H1 (cell line): Measurements from ENCODE around the gene IFNL2. TPM values are rescaled to one million over a fixed set of nuclear protein-coding genes. Genes with fewer than 3 reads are reported as not detected.
A peak's percentile ranks its signal among the peaks of the same experiment; 100 is the strongest.

Experiments used
- CTCF ChIA-PET: fragments of 300-600 bp; sonication (Branson Sonifier 250); formaldehyde crosslinking; loops from one replicate; lab custom pipeline; 2021; ENCODE audit not compliant: partially characterized antibody; lab: Charles Lee
- POLR2A ChIA-PET: fragments of 300-600 bp; sonication (Branson Sonifier 250); formaldehyde crosslinking; loops from one replicate; lab custom pipeline; 2021; ENCODE audit warnings: inconsistent platforms; ENCODE audit not compliant: partially characterized antibody; lab: Charles Lee
- DNase-seq, 2 experiments: peaks; one replicate each; pipeline versions ENCODE4 v3.0.0 to v3.0.0-alpha.2; 2010 to 2022; ENCODE audit warnings: low spot score in 2 of 2, low read depth in 1 of 2, mixed read lengths in 1 of 2
- FAIRE-seq: peaks from 2 replicates; lab custom pipeline; 2011; peaks lifted over from hg19 to GRCh38; lab: Jason Lieb, UNC
- H2AFZ ChIP-seq: 2 replicates; pipeline ENCODE4 v1.8.1; 2012; ENCODE audit warnings: low read length, inconsistent platforms
- H2AK5ac ChIP-seq: 2 replicates; pipeline ENCODE4 v1.6.1; 2013; ENCODE audit warnings: low read depth, low read length
- H2BK120ac ChIP-seq: replicated peaks from 2 replicates; pipeline ENCODE3; 2013; ENCODE audit warnings: low read depth, low read length, inconsistent platforms
- H2BK12ac ChIP-seq: 2 replicates; pipeline ENCODE4 v1.6.1; 2013; ENCODE audit warnings: low read depth, low read length
- H2BK15ac ChIP-seq: 2 replicates; pipeline ENCODE4 v1.6.1; 2013; ENCODE audit warnings: low read length
- H2BK20ac ChIP-seq: 2 replicates; pipeline ENCODE4 v1.6.1; 2013; ENCODE audit warnings: low read length
- H2BK5ac ChIP-seq: 2 replicates; pipeline ENCODE4 v1.6.1; 2013; ENCODE audit warnings: low read depth, low read length
- H3K14ac ChIP-seq: 2 replicates; pipeline ENCODE4 v1.6.1; 2013; ENCODE audit warnings: inconsistent platforms; ENCODE audit not compliant: insufficient read length
- H3K18ac ChIP-seq: 2 replicates; pipeline ENCODE4 v1.6.1; 2013; ENCODE audit warnings: low read length; ENCODE audit errors: extremely low read depth
- H3K23ac ChIP-seq: 2 replicates; pipeline ENCODE4 v1.6.1; 2013; ENCODE audit warnings: inconsistent platforms; ENCODE audit not compliant: insufficient read length
- H3K23me2 ChIP-seq: 2 replicates; pipeline ENCODE4 v1.6.1; 2013; ENCODE audit warnings: low read depth, low read length
- H3K27ac ChIP-seq: 2 replicates; pipeline ENCODE4 v1.6.1; 2011; ENCODE audit warnings: low read depth, low read length, inconsistent platforms
- H3K27me3 ChIP-seq, 4 experiments: replicated peaks in 1 of 4; 1 replicate in 1 of 4; 2 replicates in 3 of 4; pipeline versions ENCODE4 v1.6.1 to v1.8.1; 2011 to 2013; ENCODE audit warnings: low read length in 3 of 4, mild to moderate bottlenecking in 3 of 4, inconsistent platforms in 2 of 4, mixed read lengths in 2 of 4, moderate library complexity in 1 of 4; ENCODE audit not compliant: control insufficient read depth in 3 of 4, insufficient read depth in 3 of 4; ENCODE audit errors: extremely low read depth in 1 of 4
- H3K36me3 ChIP-seq, 4 experiments: 2 replicates each; pipeline versions ENCODE4 v1.6.1 to v1.8.1; 2011 to 2013; ENCODE audit warnings: mild to moderate bottlenecking in 4 of 4, low read length in 3 of 4, moderate library complexity in 2 of 4, control low read depth in 1 of 4, inconsistent platforms in 1 of 4; ENCODE audit not compliant: insufficient read depth in 4 of 4, control insufficient read depth in 2 of 4
- H3K4ac ChIP-seq: replicated peaks from 2 replicates; pipeline ENCODE3; 2013; ENCODE audit warnings: low read length, low read depth, mixed read lengths, inconsistent platforms; ENCODE audit not compliant: insufficient read length
- H3K4me1 ChIP-seq, 4 experiments: replicated peaks in 1 of 4; 1 replicate in 1 of 4; 2 replicates in 3 of 4; pipeline versions ENCODE4 v1.6.1 to v1.8.1; 2011 to 2013; ENCODE audit warnings: low read length in 3 of 4, inconsistent platforms in 2 of 4, mixed read lengths in 1 of 4; ENCODE audit not compliant: insufficient read depth in 4 of 4, control insufficient read depth in 3 of 4
- H3K4me2 ChIP-seq, 2 experiments: 2 replicates each; pipeline versions ENCODE4 v1.6.1 to v1.8.1; 2011 to 2013; ENCODE audit warnings: low read depth in 2 of 2, low read length in 2 of 2, control low read depth in 1 of 2, inconsistent platforms in 1 of 2, mild to moderate bottlenecking in 1 of 2; ENCODE audit not compliant: insufficient read depth in 1 of 2
- H3K4me3 ChIP-seq, 4 experiments: fragments of 200-600, 300-600 bp in 1 of 4; sonication (generic), shearing (Covaris generic), sonication (Bioruptor Twin) in 1 of 4; 2 replicates each; pipeline versions ENCODE4 v1.5.1 to v1.8.1; 2011 to 2016; ENCODE audit warnings: low read length in 4 of 4, low read depth in 3 of 4, control low read depth in 2 of 4, inconsistent platforms in 2 of 4, mild to moderate bottlenecking in 2 of 4, mixed read lengths in 1 of 4, moderate library complexity in 1 of 4; ENCODE audit not compliant: insufficient read depth in 2 of 4; ENCODE audit errors: extremely low read depth in 1 of 4
- H3K56ac ChIP-seq: replicated peaks from 2 replicates; pipeline ENCODE3; 2013; ENCODE audit warnings: low read depth, mild to moderate bottlenecking, mixed read lengths, low read length, inconsistent platforms; ENCODE audit not compliant: insufficient read length
- H3K79me1 ChIP-seq: 2 replicates; pipeline ENCODE4 v1.6.1; 2013; ENCODE audit warnings: low read depth, low read length, control low read depth
- H3K79me2 ChIP-seq, 2 experiments: 2 replicates each; pipeline versions ENCODE4 v1.6.1 to v1.8.1; 2012 to 2013; ENCODE audit warnings: low read length in 2 of 2, mild to moderate bottlenecking in 2 of 2, inconsistent platforms in 1 of 2; ENCODE audit not compliant: insufficient read depth in 2 of 2, control insufficient read depth in 1 of 2
- H3K9ac ChIP-seq, 4 experiments: replicated peaks in 1 of 4; 1 replicate in 1 of 4; 2 replicates in 3 of 4; pipeline versions ENCODE4 v1.6.1 to v1.8.1; 2011 to 2013; ENCODE audit warnings: low read depth in 3 of 4, low read length in 3 of 4, control low read depth in 2 of 4, mild to moderate bottlenecking in 2 of 4, moderate library complexity in 2 of 4, inconsistent platforms in 1 of 4; ENCODE audit errors: extremely low read depth in 1 of 4
- H3K9me3 ChIP-seq, 2 experiments: 2 replicates each; pipeline versions ENCODE4 v1.6.1 to v1.8.1; 2012 to 2013; ENCODE audit warnings: mild to moderate bottlenecking in 2 of 2, moderate library complexity in 2 of 2, control low read depth in 1 of 2, inconsistent platforms in 1 of 2, low read depth in 1 of 2, low read length in 1 of 2, mixed read lengths in 1 of 2; ENCODE audit not compliant: insufficient read depth in 2 of 2
- H4K20me1 ChIP-seq, 2 experiments: replicated peaks in 1 of 2; 2 replicates each; pipeline versions ENCODE3 to v1.8.1; 2011 to 2013; ENCODE audit warnings: inconsistent platforms in 2 of 2, low read length in 2 of 2, mild to moderate bottlenecking in 1 of 2; ENCODE audit not compliant: insufficient read depth in 2 of 2, control insufficient read depth in 1 of 2
- H4K5ac ChIP-seq: 2 replicates; pipeline ENCODE4 v1.6.1; 2013; ENCODE audit warnings: low read length, low read depth, mixed read lengths, inconsistent platforms; ENCODE audit not compliant: insufficient read length
- H4K8ac ChIP-seq: 2 replicates; pipeline ENCODE4 v1.8.0; 2013; ENCODE audit warnings: mild to moderate bottlenecking, moderate library complexity, low read length, inconsistent platforms; ENCODE audit not compliant: insufficient read depth; ENCODE audit errors: extremely low read depth
- H4K91ac ChIP-seq: replicated peaks from 2 replicates; pipeline ENCODE3; 2013; ENCODE audit warnings: low read length, mixed read lengths, inconsistent platforms; ENCODE audit not compliant: insufficient read length
- KDM1A ChIP-seq: fragments of 200-600, 300-600 bp; sonication (generic); IDR thresholded peaks from 2 replicates; pipeline ENCODE4 v1.7.1; 2016; ENCODE audit warnings: mild to moderate bottlenecking, low read length, borderline replicate concordance
- KDM5A ChIP-seq: fragments of 200-600 bp; IDR thresholded peaks from 2 replicates; pipeline ENCODE4 v1.7.1; 2012; ENCODE audit warnings: mild to moderate bottlenecking, low read length, inconsistent platforms, mixed read lengths
- WGBS, 2 experiments: shearing (Covaris generic) in 1 of 2; methylation state at CpG; one replicate each; pipeline versions ENCODE4 v1.1.6 to v1.1.7; 2013 to 2015; ENCODE audit warnings: low lambda C conversion rate in 2 of 2, mixed read lengths in 2 of 2, inconsistent platforms in 1 of 2, low coverage in 1 of 2, missing lambda C conversion rate in 1 of 2; ENCODE audit not compliant: insufficient replicate concordance in 2 of 2, insufficient coverage in 1 of 2, insufficient read length in 1 of 2; ENCODE audit errors: extremely low coverage in 1 of 2, missing lambda C conversion rate in 1 of 2; 5-methylcytosine and 5-hydroxymethylcytosine counted together
- polyA plus RNA-seq, 7 experiments: library from polyadenylated mRNA; depleted of rRNA in 3 of 7; stranded (reverse) in 5 of 7; unstranded in 2 of 7; fragments of >200 nt in 5 of 7; fragments of 200-250 nt in 2 of 7; gene quantifications; 1 replicate in 5 of 7; 2 replicates in 1 of 7; 4 replicates in 1 of 7; pipeline versions ENCODE4 v1.2.1 to v1.2.3, GENCODE V29; 2011 to 2013; ENCODE audit warnings: missing spikeins in 2 of 7, mixed read lengths in 2 of 7
- total RNA-seq: library from RNA; stranded (reverse); fragmentation: NEBNext Ultra II Directional; extraction: Animal tissue kit (Norgen Biotek cat#: 25700); gene quantifications from 2 replicates; pipeline ENCODE4 v1.2.1, GENCODE V29; 2021

Gene IFNL2
- total and polyA plus RNA-seq, 2 of the 8 experiments (the other 6 are each of a cell fraction or from before 2014, with no cell fraction given): not detected

DNA sequence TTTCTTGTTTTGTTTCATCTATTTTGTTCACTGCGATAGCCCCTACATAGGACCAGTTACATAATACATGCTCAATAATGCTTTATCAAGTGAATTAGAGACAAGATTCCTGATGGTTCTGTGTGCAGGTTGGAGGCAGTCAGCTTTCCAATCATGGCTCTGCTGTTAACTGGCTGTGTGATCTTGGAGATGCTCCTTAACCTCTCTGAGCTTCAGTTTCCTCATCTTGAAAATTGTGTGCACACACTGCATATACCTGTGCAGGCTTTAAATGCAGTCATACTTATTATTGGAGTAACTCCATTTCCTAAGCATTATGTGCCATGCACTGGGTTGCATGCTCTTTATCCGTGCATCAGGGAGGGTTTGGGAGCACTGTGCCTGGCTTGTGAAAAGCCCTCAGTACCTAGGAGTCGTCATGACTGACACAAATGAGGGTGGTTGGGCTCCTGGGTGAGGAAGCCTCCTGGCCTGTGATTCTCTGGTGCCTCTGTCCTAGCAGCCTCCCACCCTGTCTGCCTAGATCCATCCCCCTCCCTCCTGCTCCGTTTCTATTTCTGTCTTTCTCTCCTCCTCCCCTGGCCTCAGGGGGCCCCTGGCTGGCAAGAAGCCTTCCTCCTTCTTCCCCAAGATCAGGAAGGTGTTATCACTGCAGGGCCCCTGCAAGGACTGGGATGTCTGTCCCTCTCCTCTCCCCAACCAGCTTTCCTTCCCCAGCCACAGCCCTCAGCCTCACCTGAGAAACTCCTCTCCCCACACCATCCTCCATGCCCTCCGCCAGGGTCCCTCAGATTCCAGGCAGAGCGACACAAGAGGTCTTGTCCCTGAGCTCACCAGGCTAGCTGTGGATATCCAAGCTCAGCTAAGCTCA, 36.7 kb downstream of the IFNL2 start:
- H3K9me3 ChIP-seq: no peaks in the 10 kb centered on the region
- no peak overlapping the region for H4K8ac ChIP-seq
- peaks cover 1 to 14% (median 11%) of the 10 kb centered on the region in 4 experiments; a peak in 6 of 7 replicates for H3K4me1 ChIP-seq
- no peak overlapping the region for H2BK5ac ChIP-seq
- no peak overlapping the region for H4K91ac ChIP-seq
- H3K27ac ChIP-seq: no peak overlapping the region
- no peak overlapping the region for H2BK120ac ChIP-seq
- WGBS, 2 experiments: 52% methylated on average over 6 of the region's 6 CpGs; no CpG with 5 or more reads in 1 of the 2 experiments
- peaks cover 0 to 29% (median 9%) of the 10 kb centered on the region in 4 experiments; a peak in 4 of 7 replicates for H3K27me3 ChIP-seq
- DNase-seq (no peak), FAIRE-seq (no peak)
- H3K4ac ChIP-seq: no peak overlapping the region
- H3K4me2 ChIP-seq: peak overlapping the region; percentile 52 to 56
- no peak overlapping the region for H3K56ac ChIP-seq
- H3K18ac ChIP-seq: peak overlapping the region; percentile 41; the same call in 1 of the 2 replicates
- H2BK12ac ChIP-seq: no peak overlapping the region
- peak overlapping the region in 1 of 4 experiments; percentile 35; a peak in 1 of 8 replicates for H3K4me3 ChIP-seq
- no peaks in the 10 kb centered on the region for H3K79me2 ChIP-seq
- H2BK20ac ChIP-seq: no peak overlapping the region
- POLR2A ChIA-PET: interaction anchor here (0.6 to 2.5 kb wide), 6 partner anchors 8 to 1138 kb away, joined by 3 to 9 read pairs (median 3); partner anchors contain the start of gene IFNL1
- no peak overlapping the region for H3K23ac ChIP-seq
- peak; percentile 72; the same call in 1 of the 2 replicates for TF ChIP-seq KDM1A
- no peak for TF ChIP-seq KDM5A
- TF ChIP-seq, all 59 proteins: peak for 1
- Histone ChIP-seq H3K23me2 (peaks cover 12% of the 10 kb centered on the region; the same call in 1 of the 2 replicates), H4K20me1 (no peaks in the 10 kb centered on the region), H3K79me1 (no peaks in the 10 kb centered on the region), H2BK15ac (no peak overlapping the region), H3K14ac (no peak overlapping the region), H2AK5ac (0 out of 2 replicates have a peak overlapping the region, but pooled peaks have one; percentile 10), H4K5ac (no peak overlapping the region), H2AFZ (no peak overlapping the region), H3K36me3 (no peaks in the 10 kb centered on the region), H3K9ac (no peak overlapping the region; a peak in 1 of 7 replicates)
- CTCF ChIA-PET: interaction anchor here (0.9 to 1.9 kb wide), 6 partner anchors 9 to 329 kb away, joined by 3 to 8 read pairs (median 3); no protein-coding TSS in a partner anchor
